ENCODE measurements around the gene DNAJB11.
"Not testable (repeated sequence)": the region's sequence is repeated elsewhere in the genome, so short reads cannot be mapped to it uniquely, and the experiment has no call there.

The DNAJB11 gene

GRCh38 chr3:186570096-186570940 is at the start of gene DNAJB11:
DNAJB11 (plus strand) TSS chr3:186570720; CDS start chr3:186570898, 178 bp downstream.
- peak; percentile 95 for DNase-seq

GRCh38 chr3:186520957-186521842 is 49.3 kb upstream of the DNAJB11 start:
- no peak for DNase-seq

GRCh38 chr3:186523022-186523421 is 47.5 kb upstream of the DNAJB11 start:
- DNase-seq = no peak

GRCh38 chr3:186523434-186523833 is 47.1 kb upstream of the DNAJB11 start:
- no peak for DNase-seq

- no peak for DNase-seq
Observed at GRCh38 chr3:186524616-186525015, 45.9 kb upstream of the DNAJB11 start.

GRCh38 chr3:186525369-186526255 is 44.9 kb upstream of the DNAJB11 start:
- no peak for DNase-seq

- DNase-seq = no peak
Observed at GRCh38 chr3:186526256-186526606, 44.3 kb upstream of the DNAJB11 start.

- DNase-seq = no peak
Observed at GRCh38 chr3:186529201-186529999, 41.1 kb upstream of the DNAJB11 start.

- no peak for DNase-seq
Observed at GRCh38 chr3:186530415-186530814, 40.1 kb upstream of the DNAJB11 start.

GRCh38 chr3:186531694-186532093 is 38.8 kb upstream of the DNAJB11 start:
- DNase-seq = not testable (repeated sequence)

- no peak for DNase-seq
Observed at GRCh38 chr3:186532598-186533072, 37.9 kb upstream of the DNAJB11 start.

GRCh38 chr3:186534113-186534669 is 36.3 kb upstream of the DNAJB11 start:
- DNase-seq = no peak

- no peak for DNase-seq
Observed at GRCh38 chr3:186536883-186537844, 33.4 kb upstream of the DNAJB11 start.

- no peak for DNase-seq
Observed at GRCh38 chr3:186538779-186539178, 31.7 kb upstream of the DNAJB11 start.

- DNase-seq = peak; percentile 33
Observed at GRCh38 chr3:186540221-186540834, 30.2 kb upstream of the DNAJB11 start.

- no peak for DNase-seq
Observed at GRCh38 chr3:186540835-186541226, 29.7 kb upstream of the DNAJB11 start.

- DNase-seq = no peak
Observed at GRCh38 chr3:186544281-186544680, 26.2 kb upstream of the DNAJB11 start, which contains the start of gene CRYGS. CRYGS (minus strand) TSS chr3:186544380; CDS start chr3:186544326, 54 bp downstream.

GRCh38 chr3:186549497-186549896 is 21.0 kb upstream of the DNAJB11 start:
- DNase-seq = no peak

- no peak for DNase-seq
Observed at GRCh38 chr3:186551387-186551786, 19.1 kb upstream of the DNAJB11 start.
